Measurements from ENCODE around the gene GALNT11.
"Not testable (repeated sequence)": the region's sequence is repeated elsewhere in the genome, so short reads cannot be mapped to it uniquely, and the experiment has no call there.

The GALNT11 gene

GRCh38 chr7:152078786-152079185 is 53.3 kb downstream of the GALNT11 start:
- TF ChIP-seq, protein P1, sequence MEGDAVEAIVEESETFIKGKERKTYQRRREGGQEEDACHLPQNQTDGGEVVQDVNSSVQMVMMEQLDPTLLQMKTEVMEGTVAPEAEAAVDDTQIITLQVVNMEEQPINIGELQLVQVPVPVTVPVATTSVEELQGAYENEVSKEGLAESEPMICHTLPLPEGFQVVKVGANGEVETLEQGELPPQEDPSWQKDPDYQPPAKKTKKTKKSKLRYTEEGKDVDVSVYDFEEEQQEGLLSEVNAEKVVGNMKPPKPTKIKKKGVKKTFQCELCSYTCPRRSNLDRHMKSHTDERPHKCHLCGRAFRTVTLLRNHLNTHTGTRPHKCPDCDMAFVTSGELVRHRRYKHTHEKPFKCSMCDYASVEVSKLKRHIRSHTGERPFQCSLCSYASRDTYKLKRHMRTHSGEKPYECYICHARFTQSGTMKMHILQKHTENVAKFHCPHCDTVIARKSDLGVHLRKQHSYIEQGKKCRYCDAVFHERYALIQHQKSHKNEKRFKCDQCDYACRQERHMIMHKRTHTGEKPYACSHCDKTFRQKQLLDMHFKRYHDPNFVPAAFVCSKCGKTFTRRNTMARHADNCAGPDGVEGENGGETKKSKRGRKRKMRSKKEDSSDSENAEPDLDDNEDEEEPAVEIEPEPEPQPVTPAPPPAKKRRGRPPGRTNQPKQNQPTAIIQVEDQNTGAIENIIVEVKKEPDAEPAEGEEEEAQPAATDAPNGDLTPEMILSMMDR (IDR thresholded peaks at IDR 0.05; ENCODE audit: insufficient read depth, low read length, missing control alignments): no peak
- no peak for DNase-seq (ENCODE audit: low read depth, low spot score)
- no peak overlapping the region for H3K4me3 ChIP-seq (ENCODE audit: low read depth, low read length)
- ChIA-PET POLR2A (no interaction called here), CTCF (no interaction called here)

- POLR2A ChIA-PET: no interaction called here
- TF ChIP-seq, protein P1 (IDR thresholded peaks at IDR 0.05; ENCODE audit: insufficient read depth, low read length, missing control alignments): no peak
- CTCF ChIA-PET: no interaction called here
- DNase-seq (ENCODE audit: low read depth, low spot score): no peak
- H3K4me3 ChIP-seq (ENCODE audit: low read depth, low read length): no peak overlapping the region
Measured at GRCh38 chr7:152081088-152081487, 55.6 kb downstream of the GALNT11 start.

DNA sequence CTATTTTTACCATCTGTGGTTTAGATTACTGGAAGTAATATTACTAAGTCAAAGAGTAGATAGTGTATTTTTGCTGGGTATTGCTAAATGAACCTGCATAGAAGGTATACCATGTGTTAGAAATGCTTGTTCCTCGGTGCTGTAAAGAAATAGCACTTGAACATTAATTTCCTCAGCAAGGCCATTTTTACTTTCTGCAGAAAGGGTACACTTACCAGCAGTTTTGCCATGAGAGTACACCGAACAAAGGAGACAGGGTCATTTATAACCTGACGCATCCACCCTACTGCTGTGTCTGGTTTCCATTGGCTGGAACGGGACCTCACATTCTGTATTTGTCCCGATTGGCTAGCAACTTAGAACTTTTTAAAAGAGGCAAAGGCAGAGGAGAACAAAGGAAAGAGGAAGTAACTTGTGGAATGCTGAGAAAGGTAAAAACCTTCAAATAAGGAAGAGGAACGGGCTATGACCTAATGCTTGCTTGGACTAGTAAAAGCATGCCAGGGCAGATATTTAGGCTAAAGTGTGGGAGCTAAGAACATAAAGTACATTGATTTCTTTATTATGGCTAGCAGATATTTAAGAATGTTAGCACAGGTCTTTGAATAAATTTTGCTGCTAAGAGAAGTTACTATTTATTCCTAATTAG is 56.7 kb downstream of the GALNT11 start:
- POLR2A ChIA-PET; CTCF ChIA-PET; H3K4me3 ChIP-seq (ENCODE audit: low read depth, low read length); DNase-seq (ENCODE audit: low read depth, low spot score): not testable (repeated sequence)

GRCh38 chr7:152085131-152085530 is 59.7 kb downstream of the GALNT11 start:
- H3K4me3 ChIP-seq (ENCODE audit: low read depth, low read length): no peak overlapping the region
- no peak for DNase-seq (ENCODE audit: low read depth, low spot score)
- TF ChIP-seq, protein P1 (IDR thresholded peaks at IDR 0.05; ENCODE audit: insufficient read depth, low read length, missing control alignments): no peak
- ChIA-PET POLR2A (no interaction called here), CTCF (no interaction called here)

- no peak overlapping the region for H3K4me3 ChIP-seq (ENCODE audit: low read depth, low read length)
- ChIA-PET CTCF (no interaction called here), POLR2A (no interaction called here)
- DNase-seq (ENCODE audit: low read depth, low spot score): no peak
- TF ChIP-seq, protein P1 (IDR thresholded peaks at IDR 0.05; ENCODE audit: insufficient read depth, low read length, missing control alignments): no peak
Measured at GRCh38 chr7:152086513-152086912, 61.0 kb downstream of the GALNT11 start.

DNA sequence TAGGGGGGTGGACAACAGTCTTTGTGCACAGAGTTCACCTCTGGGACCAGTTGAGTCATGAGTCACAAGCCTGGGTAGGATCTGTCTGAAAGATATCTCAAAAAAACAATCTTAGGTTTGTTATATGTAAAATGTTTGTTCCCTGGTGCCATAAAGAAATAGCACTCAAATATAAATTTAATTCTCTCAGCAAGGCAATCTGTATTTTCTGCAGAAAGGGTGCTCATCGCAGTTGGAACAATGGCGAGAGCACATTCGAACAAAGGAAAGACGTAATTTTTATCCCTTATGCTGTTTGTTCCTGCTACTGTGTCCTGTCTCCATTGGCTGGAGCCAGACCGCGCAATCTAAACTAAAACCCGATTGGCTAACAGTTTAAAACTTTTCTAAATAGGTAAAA is 63.7 kb downstream of the GALNT11 start:
- TF ChIP-seq, protein P1 (IDR thresholded peaks at IDR 0.05; ENCODE audit: insufficient read depth, low read length, missing control alignments): no peak
- ChIA-PET CTCF (no interaction called here), POLR2A (no interaction called here)
- H3K4me3 ChIP-seq (ENCODE audit: low read depth, low read length): no peak overlapping the region
- no peak for DNase-seq (ENCODE audit: low read depth, low spot score)

DNA sequence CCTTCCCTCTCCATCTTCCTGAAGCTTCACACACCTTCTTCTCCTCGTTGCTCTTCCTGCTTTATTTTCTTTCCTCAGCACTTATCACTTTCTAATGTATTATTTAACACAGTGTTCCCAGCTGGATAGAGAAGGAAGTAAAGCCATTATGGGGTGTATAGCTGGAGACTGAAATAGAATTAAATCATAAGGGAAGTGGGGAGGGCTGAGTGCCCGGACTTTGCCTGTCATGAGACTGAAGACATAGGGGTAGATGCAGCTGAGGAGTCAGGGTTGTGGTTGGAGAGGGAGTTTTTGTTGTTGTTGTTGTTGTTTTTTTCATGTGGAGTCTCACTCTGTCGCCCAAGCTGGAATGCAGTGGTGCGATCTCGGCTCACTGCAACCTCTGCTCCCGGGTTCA is 65.3 kb downstream of the GALNT11 start:
- TF ChIP-seq, protein P1 (IDR thresholded peaks at IDR 0.05; ENCODE audit: insufficient read depth, low read length, missing control alignments): no peak
- ChIA-PET POLR2A (no interaction called here), CTCF (no interaction called here)
- no peak for DNase-seq (ENCODE audit: low read depth, low spot score)
- H3K4me3 ChIP-seq (ENCODE audit: low read depth, low read length): no peak overlapping the region

Data from AG04449 (cell line).